Peyer's patch (tissue), 4 donors: ENCODE data around the gene RAB7B. TPM values are rescaled to one million over a fixed set of nuclear protein-coding genes. Genes with fewer than 3 reads are reported as not detected.
"Not testable (repeated sequence)": the region's sequence is repeated elsewhere in the genome, so short reads cannot be mapped to it uniquely, and the experiment has no call there.

Experiments
- DNase-seq, 3 donors: peaks; one replicate each; pipeline ENCODE4 v3.0.0-alpha.2; 2017 to 2019
- H3K27ac ChIP-seq, 4 donors: fragments of 200-600 bp; sonication (generic); one replicate each; pipeline ENCODE4 v1.5.1; 2016 to 2019
- H3K27me3 ChIP-seq, 2 donors: fragments of 200-600 bp; sonication (generic); one replicate each; pipeline ENCODE4 v1.5.1; 2019
- H3K36me3 ChIP-seq, 3 donors: fragments of 200-600 bp; sonication (generic); one replicate each; pipeline ENCODE4 v1.5.1; 2016 to 2019
- H3K4me1 ChIP-seq, 4 donors: fragments of 200-600 bp; sonication (generic); one replicate each; pipeline ENCODE4 v1.5.1; 2016 to 2019
- H3K4me3 ChIP-seq, 4 donors: fragments of 200-600 bp; sonication (generic); 1 replicate in 3 of 4; 2 replicates in 1 of 4; pipeline ENCODE4 v1.5.1; 2016 to 2019; ENCODE audit warnings: mild to moderate bottlenecking in 1 of 4
- H3K9me3 ChIP-seq, 4 donors: fragments of 200-600 bp; sonication (generic); one replicate each; pipeline ENCODE4 v1.5.1; 2016 to 2019; ENCODE audit warnings: mild to moderate bottlenecking in 1 of 4
- CTCF ChIP-seq, 6 experiments: fragments of 450-650 bp in 4 of 6; fragments of 200-600 bp in 2 of 6; sonication (generic) in 1 of 6; IDR thresholded peaks; one replicate each; pipeline ENCODE4 v1.5.1; 2017 to 2019; ENCODE audit warnings: antibody characterized with exemption in 6 of 6, mild to moderate bottlenecking in 3 of 6, moderate library complexity in 1 of 6
- POLR2A ChIP-seq, 2 donors: fragments of 450-650 bp; IDR thresholded peaks; one replicate each; pipeline ENCODE4 v1.5.1; 2017; ENCODE audit warnings: antibody characterized with exemption in 2 of 2, mild to moderate bottlenecking in 2 of 2, moderate library complexity in 2 of 2
- total RNA-seq, 4 donors: library from RNA; depleted of rRNA; stranded (reverse); fragments of >200 nt; gene quantifications; one replicate each; pipeline ENCODE4 v1.1.0, GENCODE V29; 2016

Gene RAB7B
- total RNA-seq, 4 donors from 2014 or later: 0.35 to 0.47 (median 0.40) TPM; not detected in 1

GRCh38 chr1:206001476-206001888, 1.7 kb downstream of the RAB7B start:
- DNase-seq: no peak
- Histone ChIP-seq H3K4me1 (peaks cover 0 to 8% (median 0%) of the 10 kb centered on the region in 4 donors), H3K9me3 (no peaks in the 10 kb centered on the region), H3K27ac (no peak overlapping the region), H3K27me3 (no peaks in the 10 kb centered on the region), H3K36me3 (no peaks in the 10 kb centered on the region), H3K4me3 (no peak overlapping the region)
- TF ChIP-seq POLR2A (IDR thresholded peaks at IDR 0.05): no peak
- TF ChIP-seq CTCF (IDR thresholded peaks at IDR 0.05): no peak

GRCh38 chr1:206000641-206001339, 2.4 kb downstream of the RAB7B start:
- DNase-seq: no peak
- peaks cover 0 to 8% (median 0%) of the 10 kb centered on the region in 4 donors for H3K4me1 ChIP-seq
- TF ChIP-seq POLR2A (IDR thresholded peaks at IDR 0.05): no peak
- TF ChIP-seq CTCF (IDR thresholded peaks at IDR 0.05): no peak
- H3K9me3 ChIP-seq: no peaks in the 10 kb centered on the region
- H3K36me3 ChIP-seq: no peaks in the 10 kb centered on the region
- no peaks in the 10 kb centered on the region for H3K27me3 ChIP-seq
- H3K27ac ChIP-seq: no peak overlapping the region
- no peak overlapping the region for H3K4me3 ChIP-seq

- Histone ChIP-seq H3K27me3 (no peaks in the 10 kb centered on the region), H3K4me3 (no peak overlapping the region), H3K9me3 (no peaks in the 10 kb centered on the region), H3K4me1 (peaks cover 0 to 8% (median 0%) of the 10 kb centered on the region in 4 donors), H3K36me3 (no peaks in the 10 kb centered on the region), H3K27ac (no peak overlapping the region)
- TF ChIP-seq POLR2A (IDR thresholded peaks at IDR 0.05): no peak
- no peak for TF ChIP-seq CTCF (IDR thresholded peaks at IDR 0.05)
- peak in 1 of 3 donors; percentile 36 for DNase-seq
Measured at GRCh38 chr1:205998457-205999241, 4.5 kb downstream of the RAB7B start.

GRCh38 chr1:205996641-205997040, 6.6 kb downstream of the RAB7B start:
- H3K9me3 ChIP-seq, H3K27me3 ChIP-seq, H3K4me3 ChIP-seq, H3K36me3 ChIP-seq, DNase-seq, H3K4me1 ChIP-seq, H3K27ac ChIP-seq: not testable (repeated sequence)

GRCh38 chr1:205994346-205994745, 8.8 kb downstream of the RAB7B start:
- no peak for TF ChIP-seq CTCF (IDR thresholded peaks at IDR 0.05)
- no peak for TF ChIP-seq POLR2A (IDR thresholded peaks at IDR 0.05)
- Histone ChIP-seq H3K4me1 (no peaks in the 10 kb centered on the region), H3K4me3 (no peak overlapping the region), H3K36me3 (no peaks in the 10 kb centered on the region), H3K9me3 (no peaks in the 10 kb centered on the region), H3K27ac (no peak overlapping the region), H3K27me3 (no peaks in the 10 kb centered on the region)
- DNase-seq: no peak

- no peak overlapping the region for H3K4me3 ChIP-seq
Measured at GRCh38 chr1:205993068-205993467, 10.1 kb downstream of the RAB7B start.

More at GRCh38 chr1:205993068-205993467, 10.1 kb downstream of the RAB7B start:
- no peak for DNase-seq
- Histone ChIP-seq H3K4me1 (no peaks in the 10 kb centered on the region), H3K27me3 (no peaks in the 10 kb centered on the region), H3K27ac (no peak overlapping the region), H3K9me3 (no peaks in the 10 kb centered on the region), H3K36me3 (no peaks in the 10 kb centered on the region)
- TF ChIP-seq POLR2A (IDR thresholded peaks at IDR 0.05) (no peak), CTCF (IDR thresholded peaks at IDR 0.05) (no peak)
